ENCODE data around the gene KIF2B.
"Not testable (repeated sequence)": the region's sequence is repeated elsewhere in the genome, so short reads cannot be mapped to it uniquely, and the experiment has no call there.

Gene KIF2B

GRCh38 chr17:53818271-53818670 is 4.5 kb upstream of the KIF2B start:
- Histone ChIP-seq H3K27me3 (ENCODE audit: control insufficient read depth, insufficient read depth, low read length, poor library complexity, severe bottlenecking) (no peaks in the 10 kb centered on the region), H3K4me1 (ENCODE audit: control insufficient read depth, insufficient read depth, low read length) (no peaks in the 10 kb centered on the region), H3K36me3 (ENCODE audit: control insufficient read depth, insufficient read depth, low read length) (no peaks in the 10 kb centered on the region), H3K27ac (ENCODE audit: insufficient read depth, low read depth, low read length, poor library complexity, severe bottlenecking) (no peak overlapping the region), H3K4me3 (ENCODE audit: insufficient read depth, low read depth, low read length) (no peak overlapping the region), H3K9me3 (ENCODE audit: control insufficient read depth, low read length) (no peaks in the 10 kb centered on the region)
- WGBS, 2 experiments, result 100% methylated on average over 1 of the region's 1 CpG; no CpG with 5 or more reads in 1 of the 2 experiments

DNA sequence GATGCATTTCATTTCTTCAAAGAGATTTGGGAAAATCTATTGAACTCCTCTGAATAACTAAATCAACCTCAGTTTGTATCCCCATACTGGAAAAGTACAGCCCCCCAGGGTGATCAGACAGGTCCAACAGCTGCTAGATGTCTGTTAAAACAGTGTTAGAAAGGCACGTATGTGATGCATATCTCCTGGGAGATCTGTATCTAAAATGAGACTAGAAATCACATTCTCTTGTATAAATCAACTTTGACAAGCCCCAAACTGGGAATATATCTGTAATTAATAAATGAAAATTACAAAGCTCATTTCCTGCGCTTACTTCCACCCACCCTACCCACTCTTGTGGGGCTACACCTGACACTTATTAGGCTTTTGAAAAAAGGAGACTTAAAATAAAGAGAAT is 3.8 kb upstream of the KIF2B start:
- Histone ChIP-seq H3K27me3 (ENCODE audit: control insufficient read depth, insufficient read depth, low read length, poor library complexity, severe bottlenecking) (no peaks in the 10 kb centered on the region), H3K27ac (ENCODE audit: insufficient read depth, low read depth, low read length, poor library complexity, severe bottlenecking) (no peak overlapping the region), H3K9me3 (ENCODE audit: control insufficient read depth, low read length) (no peaks in the 10 kb centered on the region), H3K4me3 (ENCODE audit: insufficient read depth, low read depth, low read length) (no peak overlapping the region), H3K4me1 (ENCODE audit: control insufficient read depth, insufficient read depth, low read length) (no peaks in the 10 kb centered on the region), H3K36me3 (ENCODE audit: control insufficient read depth, insufficient read depth, low read length) (no peaks in the 10 kb centered on the region)
- WGBS, 2 experiments, result 76 to 100% methylated on average over 1 to 2 of the region's 2 CpGs

DNA sequence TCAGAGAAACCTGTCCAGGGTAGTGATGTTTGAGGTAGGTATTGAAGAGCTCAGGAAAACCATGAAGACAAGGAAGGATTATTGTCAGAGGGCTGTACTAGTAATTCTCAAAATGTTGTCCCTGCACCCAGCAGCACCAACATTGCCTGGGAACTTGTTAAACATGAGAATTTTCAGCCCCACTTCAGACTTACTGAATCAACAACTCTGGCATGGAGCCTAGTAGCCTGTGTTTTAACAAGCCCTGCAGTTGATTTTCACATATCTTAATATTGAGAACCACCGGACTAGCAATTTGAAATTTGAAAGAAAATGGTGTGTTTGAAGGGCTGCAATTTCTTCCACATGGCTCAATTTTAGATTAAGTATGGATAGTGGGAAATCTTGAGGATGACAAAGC is 2.8 kb upstream of the KIF2B start:
- 90 to 100% methylated on average over 1 of the region's 1 CpG for WGBS, 2 experiments

DNA sequence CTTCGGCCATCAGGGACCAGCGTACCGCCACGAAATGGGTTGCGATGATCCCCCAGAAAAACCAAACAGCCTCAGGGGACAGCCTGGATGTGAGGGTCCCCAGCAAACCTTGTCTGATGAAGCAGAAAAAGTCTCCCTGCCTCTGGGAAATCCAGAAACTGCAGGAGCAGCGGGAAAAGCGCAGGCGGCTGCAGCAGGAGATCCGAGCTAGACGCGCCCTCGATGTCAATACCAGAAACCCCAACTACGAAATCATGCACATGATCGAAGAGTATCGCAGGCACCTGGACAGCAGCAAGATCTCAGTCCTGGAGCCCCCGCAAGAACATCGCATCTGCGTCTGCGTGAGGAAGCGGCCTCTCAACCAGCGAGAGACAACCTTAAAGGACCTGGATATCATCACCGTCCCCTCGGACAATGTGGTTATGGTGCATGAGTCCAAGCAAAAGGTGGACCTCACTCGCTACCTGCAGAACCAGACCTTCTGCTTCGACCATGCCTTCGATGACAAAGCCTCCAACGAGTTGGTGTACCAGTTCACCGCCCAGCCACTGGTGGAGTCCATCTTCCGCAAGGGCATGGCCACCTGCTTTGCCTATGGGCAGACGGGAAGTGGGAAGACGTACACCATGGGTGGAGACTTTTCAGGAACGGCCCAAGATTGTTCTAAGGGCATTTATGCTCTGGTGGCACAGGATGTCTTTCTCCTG is 769 bp downstream of the KIF2B start:
- H3K4me3 ChIP-seq (ENCODE audit: insufficient read depth, low read depth, low read length), result no peak overlapping the region
- H3K4me1 ChIP-seq (ENCODE audit: control insufficient read depth, insufficient read depth, low read length), result no peaks in the 10 kb centered on the region
- no peaks in the 10 kb centered on the region for H3K9me3 ChIP-seq (ENCODE audit: control insufficient read depth, low read length)
- no peak overlapping the region for H3K27ac ChIP-seq (ENCODE audit: insufficient read depth, low read depth, low read length, poor library complexity, severe bottlenecking)
- no peaks in the 10 kb centered on the region for H3K27me3 ChIP-seq (ENCODE audit: control insufficient read depth, insufficient read depth, low read length, poor library complexity, severe bottlenecking)
- H3K36me3 ChIP-seq (ENCODE audit: control insufficient read depth, insufficient read depth, low read length), result no peaks in the 10 kb centered on the region
- WGBS, 2 experiments, result 95 to 96% methylated on average over 32 of the region's 32 CpGs

More for the DNA sequence above, 2.8 kb upstream of the KIF2B start:
- Histone ChIP-seq H3K4me1 (ENCODE audit: control insufficient read depth, insufficient read depth, low read length) (no peaks in the 10 kb centered on the region), H3K27me3 (ENCODE audit: control insufficient read depth, insufficient read depth, low read length, poor library complexity, severe bottlenecking) (no peaks in the 10 kb centered on the region), H3K27ac (ENCODE audit: insufficient read depth, low read depth, low read length, poor library complexity, severe bottlenecking) (no peak overlapping the region), H3K36me3 (ENCODE audit: control insufficient read depth, insufficient read depth, low read length) (no peaks in the 10 kb centered on the region), H3K9me3 (ENCODE audit: control insufficient read depth, low read length) (no peaks in the 10 kb centered on the region), H3K4me3 (ENCODE audit: insufficient read depth, low read depth, low read length) (no peak overlapping the region)

GRCh38 chr17:53834771-53835170 is 12.0 kb downstream of the KIF2B start:
- H3K4me3 ChIP-seq (ENCODE audit: insufficient read depth, low read depth, low read length); H3K36me3 ChIP-seq (ENCODE audit: control insufficient read depth, insufficient read depth, low read length); H3K9me3 ChIP-seq (ENCODE audit: control insufficient read depth, low read length); H3K27ac ChIP-seq (ENCODE audit: insufficient read depth, low read depth, low read length, poor library complexity, severe bottlenecking); H3K27me3 ChIP-seq (ENCODE audit: control insufficient read depth, insufficient read depth, low read length, poor library complexity, severe bottlenecking); H3K4me1 ChIP-seq (ENCODE audit: control insufficient read depth, insufficient read depth, low read length): not testable (repeated sequence)
- 90 to 95% methylated on average over 8 of the region's 8 CpGs for WGBS, 2 experiments

GRCh38 chr17:53837131-53837530 is 14.4 kb downstream of the KIF2B start:
- no peak overlapping the region for H3K27ac ChIP-seq (ENCODE audit: insufficient read depth, low read depth, low read length, poor library complexity, severe bottlenecking)

GRCh38 chr17:53844491-53845107 is 21.9 kb downstream of the KIF2B start:
- Histone ChIP-seq H3K4me1 (ENCODE audit: control insufficient read depth, insufficient read depth, low read length) (no peaks in the 10 kb centered on the region), H3K36me3 (ENCODE audit: control insufficient read depth, insufficient read depth, low read length) (no peaks in the 10 kb centered on the region), H3K4me3 (ENCODE audit: insufficient read depth, low read depth, low read length) (no peak overlapping the region), H3K27me3 (ENCODE audit: control insufficient read depth, insufficient read depth, low read length, poor library complexity, severe bottlenecking) (no peaks in the 10 kb centered on the region), H3K27ac (ENCODE audit: insufficient read depth, low read depth, low read length, poor library complexity, severe bottlenecking) (no peak overlapping the region), H3K9me3 (ENCODE audit: control insufficient read depth, low read length) (no peaks in the 10 kb centered on the region)
- WGBS, 2 experiments, result 94% methylated on average over 5 of the region's 5 CpGs

More at GRCh38 chr17:53837131-53837530, 14.4 kb downstream of the KIF2B start:
- Histone ChIP-seq H3K4me3 (ENCODE audit: insufficient read depth, low read depth, low read length) (no peak overlapping the region), H3K27me3 (ENCODE audit: control insufficient read depth, insufficient read depth, low read length, poor library complexity, severe bottlenecking) (no peaks in the 10 kb centered on the region), H3K36me3 (ENCODE audit: control insufficient read depth, insufficient read depth, low read length) (no peaks in the 10 kb centered on the region), H3K9me3 (ENCODE audit: control insufficient read depth, low read length) (no peaks in the 10 kb centered on the region), H3K4me1 (ENCODE audit: control insufficient read depth, insufficient read depth, low read length) (no peaks in the 10 kb centered on the region)

- H3K9me3 ChIP-seq (ENCODE audit: control insufficient read depth, low read length); H3K27ac ChIP-seq (ENCODE audit: insufficient read depth, low read depth, low read length, poor library complexity, severe bottlenecking); H3K4me1 ChIP-seq (ENCODE audit: control insufficient read depth, insufficient read depth, low read length); H3K27me3 ChIP-seq (ENCODE audit: control insufficient read depth, insufficient read depth, low read length, poor library complexity, severe bottlenecking); H3K36me3 ChIP-seq (ENCODE audit: control insufficient read depth, insufficient read depth, low read length); H3K4me3 ChIP-seq (ENCODE audit: insufficient read depth, low read depth, low read length): not testable (repeated sequence)
- WGBS, 2 experiments, result 93 to 94% methylated on average over 5 of the region's 5 CpGs
Measured at GRCh38 chr17:53871128-53871527, 48.4 kb downstream of the KIF2B start.

All from ectodermal cell (in vitro differentiated cells).